ENCODE measurements around the gene MAB21L4.

The MAB21L4 gene

DNA sequence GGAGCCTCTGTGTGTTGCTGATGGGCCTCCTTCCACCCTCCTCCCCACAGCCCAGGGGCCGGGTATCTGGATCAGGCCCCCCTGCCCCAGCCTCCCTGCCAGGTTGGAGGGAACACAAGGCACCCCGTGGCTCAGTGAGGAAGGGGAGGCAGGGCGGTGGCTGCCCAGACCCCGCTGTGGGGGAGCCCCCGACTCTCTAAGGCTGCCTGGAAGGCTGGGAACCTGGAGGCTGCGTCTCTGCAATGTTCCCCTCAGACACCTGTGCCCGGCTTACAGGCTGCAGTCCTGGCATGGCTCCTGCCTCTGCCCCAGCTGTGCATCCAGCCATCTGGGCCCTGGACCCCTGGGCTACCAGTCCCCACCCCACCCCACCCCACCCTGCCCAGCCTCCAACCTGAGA, 438 bp upstream of the MAB21L4 start:
- no peaks in the 10 kb centered on the region for H3K4me1 ChIP-seq (ENCODE audit: control insufficient read depth, low read length)
- H3K4me3 ChIP-seq (ENCODE audit: low read length): no peak overlapping the region
- no peaks in the 10 kb centered on the region for H3K9me3 ChIP-seq (ENCODE audit: control insufficient read depth, insufficient read depth, low read length)
- H3K36me3 ChIP-seq (ENCODE audit: control insufficient read depth, low read length): no peaks in the 10 kb centered on the region
- H3K4me2 ChIP-seq (ENCODE audit: low read length): no peak overlapping the region
- H3K79me2 ChIP-seq (ENCODE audit: control insufficient read depth, low read length): no peaks in the 10 kb centered on the region
- H3F3A ChIP-seq (ENCODE audit: control insufficient read depth, insufficient read depth): no peaks in the 10 kb centered on the region
- H4K20me1 ChIP-seq (ENCODE audit: control insufficient read depth, insufficient read depth, low read depth, low read length): no peaks in the 10 kb centered on the region
- no peaks in the 10 kb centered on the region for H3K27me3 ChIP-seq (ENCODE audit: control insufficient read depth, low read length)
- H3K27ac ChIP-seq (ENCODE audit: low read depth, low read length): no peak overlapping the region
- TF ChIP-seq, protein P1, sequence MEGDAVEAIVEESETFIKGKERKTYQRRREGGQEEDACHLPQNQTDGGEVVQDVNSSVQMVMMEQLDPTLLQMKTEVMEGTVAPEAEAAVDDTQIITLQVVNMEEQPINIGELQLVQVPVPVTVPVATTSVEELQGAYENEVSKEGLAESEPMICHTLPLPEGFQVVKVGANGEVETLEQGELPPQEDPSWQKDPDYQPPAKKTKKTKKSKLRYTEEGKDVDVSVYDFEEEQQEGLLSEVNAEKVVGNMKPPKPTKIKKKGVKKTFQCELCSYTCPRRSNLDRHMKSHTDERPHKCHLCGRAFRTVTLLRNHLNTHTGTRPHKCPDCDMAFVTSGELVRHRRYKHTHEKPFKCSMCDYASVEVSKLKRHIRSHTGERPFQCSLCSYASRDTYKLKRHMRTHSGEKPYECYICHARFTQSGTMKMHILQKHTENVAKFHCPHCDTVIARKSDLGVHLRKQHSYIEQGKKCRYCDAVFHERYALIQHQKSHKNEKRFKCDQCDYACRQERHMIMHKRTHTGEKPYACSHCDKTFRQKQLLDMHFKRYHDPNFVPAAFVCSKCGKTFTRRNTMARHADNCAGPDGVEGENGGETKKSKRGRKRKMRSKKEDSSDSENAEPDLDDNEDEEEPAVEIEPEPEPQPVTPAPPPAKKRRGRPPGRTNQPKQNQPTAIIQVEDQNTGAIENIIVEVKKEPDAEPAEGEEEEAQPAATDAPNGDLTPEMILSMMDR (IDR thresholded peaks at IDR 0.05; ENCODE audit: low read depth, low read length, poor library complexity, severe bottlenecking): no peak
- no peak for TF ChIP-seq EZH2phosphoT487 (IDR thresholded peaks at IDR 0.05; ENCODE audit: borderline replicate concordance, low read length)
- no peaks in the 10 kb centered on the region for H3K9me2 ChIP-seq (replicated peaks; ENCODE audit: control insufficient read depth, low read length)

GRCh38 chr2:240894836-240895558, 959 bp downstream of the MAB21L4 start:
- no peaks in the 10 kb centered on the region for H3K79me2 ChIP-seq (ENCODE audit: control insufficient read depth, low read length)
- H3K27ac ChIP-seq (ENCODE audit: low read depth, low read length): no peak overlapping the region
- no peaks in the 10 kb centered on the region for H4K20me1 ChIP-seq (ENCODE audit: control insufficient read depth, insufficient read depth, low read depth, low read length)
- no peaks in the 10 kb centered on the region for H3K36me3 ChIP-seq (ENCODE audit: control insufficient read depth, low read length)
- H3F3A ChIP-seq (ENCODE audit: control insufficient read depth, insufficient read depth): no peaks in the 10 kb centered on the region
- no peak overlapping the region for H3K4me3 ChIP-seq (ENCODE audit: low read length)
- H3K9me2 ChIP-seq (replicated peaks; ENCODE audit: control insufficient read depth, low read length): no peaks in the 10 kb centered on the region
- no peak for TF ChIP-seq EZH2phosphoT487 (IDR thresholded peaks at IDR 0.05; ENCODE audit: borderline replicate concordance, low read length)
- TF ChIP-seq, protein P1 (IDR thresholded peaks at IDR 0.05; ENCODE audit: low read depth, low read length, poor library complexity, severe bottlenecking): no peak
- H3K27me3 ChIP-seq (ENCODE audit: control insufficient read depth, low read length): no peaks in the 10 kb centered on the region
- H3K9me3 ChIP-seq (ENCODE audit: control insufficient read depth, insufficient read depth, low read length): no peaks in the 10 kb centered on the region
- no peaks in the 10 kb centered on the region for H3K4me1 ChIP-seq (ENCODE audit: control insufficient read depth, low read length)
- H3K4me2 ChIP-seq (ENCODE audit: low read length): no peak overlapping the region

GRCh38 chr2:240894006-240894405, 1.9 kb downstream of the MAB21L4 start:
- no peaks in the 10 kb centered on the region for H3K27me3 ChIP-seq (ENCODE audit: control insufficient read depth, low read length)
- H3K4me1 ChIP-seq (ENCODE audit: control insufficient read depth, low read length): no peaks in the 10 kb centered on the region
- no peak overlapping the region for H3K27ac ChIP-seq (ENCODE audit: low read depth, low read length)
- H3K9me3 ChIP-seq (ENCODE audit: control insufficient read depth, insufficient read depth, low read length): no peaks in the 10 kb centered on the region
- TF ChIP-seq, protein P1 (IDR thresholded peaks at IDR 0.05; ENCODE audit: low read depth, low read length, poor library complexity, severe bottlenecking): no peak
- TF ChIP-seq EZH2phosphoT487 (IDR thresholded peaks at IDR 0.05; ENCODE audit: borderline replicate concordance, low read length): no peak
- H4K20me1 ChIP-seq (ENCODE audit: control insufficient read depth, insufficient read depth, low read depth, low read length): no peaks in the 10 kb centered on the region
- no peaks in the 10 kb centered on the region for H3K79me2 ChIP-seq (ENCODE audit: control insufficient read depth, low read length)
- H3K4me3 ChIP-seq (ENCODE audit: low read length): no peak overlapping the region
- no peak overlapping the region for H3K4me2 ChIP-seq (ENCODE audit: low read length)
- H3K36me3 ChIP-seq (ENCODE audit: control insufficient read depth, low read length): no peaks in the 10 kb centered on the region
- no peaks in the 10 kb centered on the region for H3K9me2 ChIP-seq (replicated peaks; ENCODE audit: control insufficient read depth, low read length)
- H3F3A ChIP-seq (ENCODE audit: control insufficient read depth, insufficient read depth): no peaks in the 10 kb centered on the region

Data from DOHH2 (cell line).